Measurements from ENCODE around the gene CCDC50.

Gene CCDC50

GRCh38 chr3:191383124-191383523 lies 53.9 kb downstream of the CCDC50 start:
- DNase-seq: no peak

DNA sequence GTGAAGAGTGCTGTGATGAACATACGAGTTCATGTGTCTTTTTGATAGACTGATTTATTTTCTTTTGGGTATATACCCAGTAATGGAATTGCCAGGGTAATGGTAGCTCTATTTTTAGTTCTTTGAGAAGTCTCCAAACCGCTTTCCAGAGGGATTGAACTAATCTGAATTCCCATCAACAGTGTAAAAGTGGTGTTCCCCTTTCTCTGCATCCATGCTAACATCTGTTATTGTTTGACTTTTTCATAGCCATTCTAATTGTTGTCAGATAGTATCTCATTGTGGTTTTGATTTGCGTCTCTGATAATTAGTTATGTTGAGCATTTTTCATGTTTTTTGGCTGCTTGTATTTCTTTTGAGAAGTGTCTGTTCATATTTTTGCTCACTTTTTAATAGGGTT lies 55.9 kb downstream of the CCDC50 start:
- DNase-seq: no peak

- DNase-seq: peak; percentile 14 to 51
These were observed 58.4 kb downstream of the CCDC50 start for GRCh38 chr3:191387441-191388077.

GRCh38 chr3:191388823-191389222 lies 59.6 kb downstream of the CCDC50 start:
- no peak for DNase-seq

DNA sequence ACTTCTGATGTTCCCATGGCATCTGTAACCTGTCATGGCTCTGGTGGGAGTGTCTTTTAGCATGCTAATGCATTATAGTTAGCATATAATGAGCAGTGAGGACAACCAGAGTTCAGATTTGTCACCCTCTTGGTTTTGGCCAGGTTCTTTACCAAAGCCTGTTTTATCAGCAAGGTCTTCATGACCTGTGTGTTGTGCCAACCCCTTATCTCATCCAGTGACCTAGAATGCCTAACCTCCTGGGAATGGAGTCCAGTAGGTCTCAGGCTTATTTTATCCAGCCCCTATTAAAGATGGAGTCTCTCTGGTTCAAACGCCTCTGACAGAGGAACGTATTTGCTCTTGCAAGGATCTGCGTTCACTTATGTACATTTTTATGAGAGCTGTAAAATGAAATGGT lies 61.4 kb downstream of the CCDC50 start:
- no peak for DNase-seq

DNA sequence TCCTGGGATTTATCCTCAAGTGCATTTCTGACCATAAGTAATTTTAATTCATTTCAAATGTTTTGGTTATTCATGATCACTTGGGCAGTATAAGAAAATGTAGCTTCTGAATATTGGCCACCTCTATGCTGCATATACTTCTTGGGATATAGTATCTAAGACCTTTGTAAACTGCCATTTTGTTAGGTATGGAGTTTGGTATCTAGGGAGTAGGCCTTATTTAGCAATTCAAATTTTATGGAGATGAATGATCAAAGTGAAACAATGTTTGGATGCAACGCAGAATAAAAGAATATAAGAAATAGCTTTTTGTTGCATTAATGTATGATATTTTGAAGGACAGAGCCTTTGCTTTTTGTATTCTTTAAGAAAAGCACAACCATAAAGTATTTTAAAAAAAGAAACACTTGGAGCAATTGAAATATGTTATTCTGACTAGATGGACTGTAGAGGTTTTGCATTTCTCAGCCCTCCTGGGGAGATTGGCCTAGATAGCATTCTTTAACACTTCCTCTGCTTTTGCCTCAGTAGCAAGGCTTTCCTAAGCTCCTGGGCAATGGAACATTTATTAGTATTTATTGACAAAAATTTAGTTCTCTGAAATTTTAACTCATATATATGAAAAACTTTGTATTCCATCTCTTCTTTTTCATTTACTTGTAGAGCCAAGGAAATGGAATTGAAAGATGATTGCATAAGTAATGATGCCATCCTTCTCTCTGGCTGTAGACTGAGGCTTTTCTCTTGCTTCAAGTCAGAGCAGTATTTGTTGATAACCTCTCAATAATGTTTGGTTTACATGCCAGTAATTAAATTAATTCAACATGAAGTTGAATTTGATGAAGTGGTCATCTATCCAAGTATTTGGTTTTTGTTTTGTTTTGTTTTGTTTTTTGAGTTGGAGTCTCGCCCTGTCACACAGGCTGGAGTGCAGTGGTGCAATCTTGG lies 62.9 kb downstream of the CCDC50 start:
- DNase-seq: no peak

GRCh38 chr3:191393146-191393545 lies 64.0 kb downstream of the CCDC50 start:
- no peak for DNase-seq

GRCh38 chr3:191397771-191398170 lies 68.6 kb downstream of the CCDC50 start:
- no peak for DNase-seq

DNA sequence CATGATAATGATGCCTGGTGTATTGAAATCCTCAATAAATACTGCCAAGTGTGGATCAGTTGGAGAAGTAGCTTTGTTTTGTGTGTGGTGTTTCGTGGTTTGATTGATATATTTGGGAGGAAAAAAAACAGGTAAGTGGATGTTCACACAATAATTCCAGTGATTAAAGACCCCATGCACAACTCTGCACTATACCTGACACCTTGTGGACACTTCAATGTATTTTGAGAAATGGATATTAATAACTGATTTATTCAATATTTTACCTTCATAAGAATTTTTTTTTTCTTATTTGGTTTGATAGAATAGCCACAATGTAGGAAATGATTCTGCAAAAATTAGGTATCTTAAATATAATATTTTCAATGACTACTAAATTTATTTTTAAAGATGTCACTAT lies 69.4 kb downstream of the CCDC50 start:
- peak in 1 of 2 experiments; percentile 6 for DNase-seq

DNA sequence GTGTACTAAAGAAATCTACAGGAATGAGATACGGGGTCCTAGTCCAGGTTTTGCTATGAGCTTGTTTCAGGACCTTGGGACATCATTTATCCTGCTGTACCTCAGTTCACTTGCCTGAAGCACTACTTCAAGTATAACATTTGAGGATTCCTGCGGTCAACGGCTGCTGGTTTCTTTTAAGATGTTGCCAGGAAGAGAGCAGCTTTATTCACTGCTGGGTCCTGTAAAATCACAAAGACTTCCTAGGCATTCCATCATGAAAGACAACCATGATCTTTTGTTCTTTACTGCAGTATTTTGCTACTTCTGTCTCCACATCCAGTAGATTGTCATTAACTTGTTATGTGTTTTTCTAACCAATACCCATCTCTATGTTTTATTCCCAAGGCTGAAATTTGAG lies 70.7 kb downstream of the CCDC50 start:
- DNase-seq: no peak

DNA sequence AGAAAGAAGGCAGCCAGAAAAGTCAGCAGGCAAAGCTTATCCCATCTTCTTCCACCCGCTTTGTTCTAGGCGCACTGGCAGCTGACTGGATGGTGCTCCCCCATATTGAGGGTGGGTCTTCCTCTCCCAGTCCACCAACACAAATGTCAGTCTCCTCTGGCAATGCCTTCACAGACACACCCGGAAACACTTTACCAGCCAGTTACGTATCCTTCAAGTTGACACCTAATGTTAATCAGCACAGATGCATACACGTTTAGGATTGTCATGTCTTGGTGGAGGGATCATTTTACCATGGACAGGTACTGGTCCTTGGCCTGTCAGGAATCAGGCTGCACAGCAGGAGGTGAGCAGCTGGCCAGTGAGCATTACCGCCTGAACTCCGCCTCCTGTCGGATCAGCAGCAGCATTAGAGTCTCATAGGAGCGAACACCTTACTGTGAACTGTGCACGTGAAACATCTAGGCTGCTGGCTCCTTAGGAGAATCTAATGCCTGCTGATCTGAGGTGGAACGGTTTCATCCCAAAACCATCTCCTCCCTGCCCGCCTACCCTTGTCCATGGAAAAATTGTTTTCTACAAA lies 72.7 kb downstream of the CCDC50 start:
- DNase-seq: peak in 1 of 2 experiments; percentile 26

GRCh38 chr3:191409791-191410359 lies 80.7 kb downstream of the CCDC50 start:
- no peak for DNase-seq

DNA sequence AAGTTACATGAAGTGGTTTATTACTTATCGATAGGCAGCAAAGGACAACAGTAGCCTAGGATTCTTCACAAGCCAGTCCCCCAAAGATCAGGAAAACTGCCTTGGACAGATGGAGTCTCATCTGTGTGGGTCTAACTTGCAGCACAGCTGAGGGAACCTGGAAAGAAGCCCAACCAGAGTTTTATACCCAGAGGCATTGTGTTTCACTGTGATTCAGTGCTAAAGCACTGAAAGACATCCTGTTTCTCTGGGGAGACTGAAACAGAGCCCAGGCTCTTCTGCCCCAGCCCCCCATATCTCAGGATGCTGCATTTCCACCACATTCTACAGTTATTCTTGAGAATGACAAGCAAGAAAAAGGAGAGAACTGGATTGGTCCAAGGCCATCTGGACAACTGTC lies 83.6 kb downstream of the CCDC50 start:
- peak; percentile 29 to 79 for DNase-seq

GRCh38 chr3:191414286-191414685 lies 85.1 kb downstream of the CCDC50 start:
- no peak for DNase-seq

DNA sequence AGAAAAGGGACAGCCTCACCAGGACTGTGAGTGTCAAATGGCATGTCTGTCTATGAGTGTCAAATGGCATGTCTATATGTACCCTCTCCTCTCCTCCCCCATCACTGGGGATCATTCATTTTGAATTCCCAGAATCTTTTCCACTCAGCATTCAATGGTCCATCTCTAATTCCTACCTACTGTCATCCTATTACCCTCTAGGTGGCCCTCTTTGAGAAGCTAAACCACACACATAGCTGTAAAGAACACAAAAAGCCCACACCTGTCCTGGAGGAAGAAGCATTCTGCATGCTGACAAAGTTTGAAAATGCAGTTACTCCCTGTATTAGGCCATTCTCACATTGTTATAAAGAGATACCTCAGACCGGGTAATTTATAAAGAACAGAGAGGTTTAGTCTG lies 85.5 kb downstream of the CCDC50 start:
- DNase-seq: peak in 1 of 2 experiments; percentile 14

GRCh38 chr3:191415566-191415965 lies 86.4 kb downstream of the CCDC50 start:
- DNase-seq: no peak

- DNase-seq: no peak
These were observed 88.2 kb downstream of the CCDC50 start for GRCh38 chr3:191417457-191417729.

DNA sequence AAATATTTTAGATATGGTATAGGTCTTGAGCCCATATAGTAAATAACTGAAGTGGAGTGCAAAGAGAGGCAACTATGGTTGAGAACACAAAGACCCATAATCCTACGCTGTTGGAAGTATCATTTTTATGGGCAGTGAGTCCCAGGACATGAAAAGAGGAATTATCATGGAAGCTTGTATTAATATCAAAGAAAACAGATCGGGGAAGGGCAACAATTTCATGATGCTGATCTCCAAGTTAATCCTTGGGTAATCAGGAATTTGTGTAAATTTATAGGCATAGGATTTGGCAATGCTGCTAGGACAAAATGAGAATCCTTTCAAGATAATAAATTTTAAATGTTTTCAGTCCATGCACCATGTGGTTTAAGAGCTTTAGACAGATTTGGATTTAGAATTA lies 91.6 kb downstream of the CCDC50 start:
- DNase-seq: peak in 1 of 2 experiments; percentile 41

GRCh38 chr3:191424881-191425280 lies 95.7 kb downstream of the CCDC50 start:
- no peak for DNase-seq

- DNase-seq: no peak
These were observed 96.1 kb downstream of the CCDC50 start for GRCh38 chr3:191425322-191425734.

DNA sequence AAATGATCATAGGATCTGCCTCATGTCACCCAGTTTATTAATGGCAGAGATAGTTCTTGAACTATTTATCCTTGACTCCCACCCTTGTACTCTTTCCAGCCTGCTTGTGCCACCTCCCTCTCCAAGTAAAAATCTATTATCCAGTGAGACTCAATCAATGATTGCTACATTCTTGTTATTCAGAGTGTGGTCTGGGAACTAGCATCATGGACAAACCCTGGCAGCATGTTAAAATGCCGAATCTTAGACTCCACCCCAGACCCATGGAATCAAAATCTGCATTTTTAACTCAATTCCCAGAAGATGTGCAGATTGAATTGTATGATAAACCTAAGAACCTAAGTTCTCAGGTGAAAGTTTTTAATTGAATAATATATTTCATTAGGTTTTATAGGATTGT lies 97.1 kb downstream of the CCDC50 start:
- no peak for DNase-seq

DNA sequence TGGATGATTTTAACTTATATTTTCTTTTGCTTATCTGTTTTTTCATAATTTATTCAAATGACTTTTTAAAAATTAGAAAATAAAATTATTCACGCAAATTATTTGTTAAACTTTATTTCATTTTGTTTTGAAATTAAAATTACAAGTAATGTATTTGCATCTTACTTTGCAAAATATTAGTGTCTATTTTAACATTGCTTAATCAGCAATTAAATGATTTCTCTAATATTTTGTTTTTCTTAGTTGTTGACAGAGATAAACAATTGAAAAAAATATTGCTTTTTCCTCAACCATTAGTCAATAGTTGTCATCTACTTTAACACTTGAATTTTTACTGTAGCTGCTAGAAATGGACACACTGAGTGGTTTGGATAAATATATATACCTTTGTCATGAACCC lies 99.0 kb downstream of the CCDC50 start:
- DNase-seq: no peak

- DNase-seq: no peak
These were observed 100.9 kb downstream of the CCDC50 start for GRCh38 chr3:191430103-191430502.
